HT-29 (cell line): ENCODE data around the gene NCLN. TPM values are rescaled to one million over a fixed set of nuclear protein-coding genes. Genes with fewer than 3 reads are reported as not detected.

Source experiments
- DNase-seq: peaks from one replicate; pipeline ENCODE4 v3.0.0-alpha.2; 2015; ENCODE audit warnings: low spot score
- total RNA-seq: library from RNA; depleted of rRNA; stranded (reverse); fragments of >200 nt; shearing (Covaris generic); gene quantifications from 2 replicates; pipeline ENCODE4 v1.2.3, GENCODE V29; 2014; rRNA removed

The NCLN gene, protein sequence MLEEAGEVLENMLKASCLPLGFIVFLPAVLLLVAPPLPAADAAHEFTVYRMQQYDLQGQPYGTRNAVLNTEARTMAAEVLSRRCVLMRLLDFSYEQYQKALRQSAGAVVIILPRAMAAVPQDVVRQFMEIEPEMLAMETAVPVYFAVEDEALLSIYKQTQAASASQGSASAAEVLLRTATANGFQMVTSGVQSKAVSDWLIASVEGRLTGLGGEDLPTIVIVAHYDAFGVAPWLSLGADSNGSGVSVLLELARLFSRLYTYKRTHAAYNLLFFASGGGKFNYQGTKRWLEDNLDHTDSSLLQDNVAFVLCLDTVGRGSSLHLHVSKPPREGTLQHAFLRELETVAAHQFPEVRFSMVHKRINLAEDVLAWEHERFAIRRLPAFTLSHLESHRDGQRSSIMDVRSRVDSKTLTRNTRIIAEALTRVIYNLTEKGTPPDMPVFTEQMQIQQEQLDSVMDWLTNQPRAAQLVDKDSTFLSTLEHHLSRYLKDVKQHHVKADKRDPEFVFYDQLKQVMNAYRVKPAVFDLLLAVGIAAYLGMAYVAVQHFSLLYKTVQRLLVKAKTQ
- 95.3 and 104 TPM in 2 replicates for total RNA-seq

DNA sequence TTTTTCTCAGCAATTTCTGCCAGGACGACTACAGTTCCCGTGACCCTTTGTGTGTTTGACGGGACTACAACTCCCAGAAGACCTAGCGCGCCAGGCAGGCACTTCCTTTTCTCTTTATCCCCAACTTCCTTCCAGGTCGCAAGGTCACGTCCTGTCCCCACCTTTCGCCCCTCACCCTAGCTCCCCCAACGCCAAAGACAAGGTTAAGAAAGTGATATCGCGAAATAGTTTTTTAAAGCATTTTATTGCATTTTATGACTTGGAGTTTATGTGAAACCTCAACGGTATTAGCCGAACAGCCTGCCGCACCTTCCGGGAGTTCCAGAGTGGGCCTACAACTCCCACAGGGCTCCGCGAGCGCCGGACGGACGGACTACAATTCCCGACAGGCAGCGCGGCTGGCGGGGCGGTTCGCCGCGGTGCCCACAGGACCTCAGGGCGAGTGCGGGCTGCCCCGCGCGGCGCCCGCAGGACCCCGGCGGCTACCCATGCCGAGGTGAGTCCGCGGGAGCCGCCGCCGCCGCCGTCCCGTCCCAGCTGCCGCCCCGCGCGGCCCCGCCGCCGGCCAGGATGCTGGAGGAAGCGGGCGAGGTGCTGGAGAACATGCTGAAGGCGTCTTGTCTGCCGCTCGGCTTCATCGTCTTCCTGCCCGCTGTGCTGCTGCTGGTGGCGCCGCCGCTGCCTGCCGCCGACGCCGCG, at the start of gene NCLN:
Gene NCLN (plus strand): TSS at position 470 of the 699 bp plus-strand sequence. CDS start 101 bp downstream, at position 571.
- peak; percentile 90 for DNase-seq

DNA sequence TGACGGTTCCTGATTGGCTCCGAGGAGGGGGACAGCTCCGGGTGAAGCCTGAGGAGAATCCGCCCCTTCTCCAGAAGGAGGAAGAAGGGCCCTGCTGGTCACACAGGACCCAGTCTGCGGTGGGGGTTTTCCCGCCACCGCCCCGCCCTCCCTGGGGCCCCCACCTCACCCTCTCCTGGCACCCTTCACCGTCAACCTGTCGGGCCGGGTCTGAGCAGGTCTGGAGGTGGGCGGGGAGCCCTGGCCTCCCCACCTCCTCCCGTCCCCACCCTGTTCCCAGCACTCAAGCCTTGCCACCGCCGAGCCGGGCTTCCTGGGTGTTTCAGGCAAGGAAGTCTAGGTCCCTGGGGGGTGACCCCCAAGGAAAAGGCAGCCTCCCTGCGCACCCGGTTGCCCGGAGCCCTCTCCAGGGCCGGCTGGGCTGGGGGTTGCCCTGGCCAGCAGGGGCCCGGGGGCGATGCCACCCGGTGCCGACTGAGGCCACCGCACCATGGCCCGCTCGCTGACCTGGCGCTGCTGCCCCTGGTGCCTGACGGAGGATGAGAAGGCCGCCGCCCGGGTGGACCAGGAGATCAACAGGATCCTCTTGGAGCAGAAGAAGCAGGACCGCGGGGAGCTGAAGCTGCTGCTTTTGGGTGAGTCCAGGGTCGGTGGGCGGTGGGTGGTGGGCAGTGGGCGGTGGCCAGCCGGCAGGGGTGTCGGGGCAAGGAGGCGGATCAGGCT, 49.6 kb upstream of the NCLN start, which contains the start of gene GNA15:
Gene GNA15 (plus strand): TSS at position 73 of the 723 bp plus-strand sequence. CDS start 418 bp downstream, at position 491.
- DNase-seq, result peak; percentile 38

GRCh38 chr19:3136684-3137055, 49.1 kb upstream of the NCLN start:
- peak; percentile 12 for DNase-seq

- DNase-seq, result no peak
Measured at GRCh38 chr19:3137119-3137518, 48.6 kb upstream of the NCLN start.

GRCh38 chr19:3138268-3138667, 47.5 kb upstream of the NCLN start:
- no peak for DNase-seq

GRCh38 chr19:3140667-3141038, 45.1 kb upstream of the NCLN start:
- DNase-seq, result no peak

- DNase-seq, result peak; percentile 32
Measured at GRCh38 chr19:3142292-3142670, 43.4 kb upstream of the NCLN start.

DNA sequence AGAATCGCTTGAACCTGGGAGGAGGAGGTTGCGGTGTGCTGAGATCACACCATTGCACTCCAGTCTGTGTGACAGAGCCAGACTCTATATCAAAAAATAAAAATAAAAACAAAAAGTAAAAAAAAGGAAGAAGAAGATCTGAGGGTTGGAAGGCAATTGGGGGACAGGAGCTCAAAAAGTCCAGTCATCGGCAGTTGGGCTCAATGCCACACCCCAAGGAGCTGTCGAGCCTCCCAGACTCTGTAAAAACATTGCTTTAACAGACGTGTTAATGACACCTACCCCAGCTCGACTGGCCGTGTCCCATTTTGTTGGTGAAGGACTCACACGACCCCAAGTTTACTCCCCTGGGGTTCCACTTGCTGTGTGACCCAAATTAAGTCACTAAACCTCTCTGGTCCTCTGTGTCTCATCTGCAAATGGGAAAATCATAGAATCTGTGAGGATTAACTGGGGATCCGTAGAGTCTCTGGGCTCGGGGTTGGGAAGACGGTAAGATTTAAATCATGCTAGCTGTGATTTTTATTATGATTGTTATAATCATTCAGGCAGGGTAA, 42.9 kb upstream of the NCLN start:
- DNase-seq, result no peak

- no peak for DNase-seq
Measured at GRCh38 chr19:3145909-3146676, 39.6 kb upstream of the NCLN start.

DNA sequence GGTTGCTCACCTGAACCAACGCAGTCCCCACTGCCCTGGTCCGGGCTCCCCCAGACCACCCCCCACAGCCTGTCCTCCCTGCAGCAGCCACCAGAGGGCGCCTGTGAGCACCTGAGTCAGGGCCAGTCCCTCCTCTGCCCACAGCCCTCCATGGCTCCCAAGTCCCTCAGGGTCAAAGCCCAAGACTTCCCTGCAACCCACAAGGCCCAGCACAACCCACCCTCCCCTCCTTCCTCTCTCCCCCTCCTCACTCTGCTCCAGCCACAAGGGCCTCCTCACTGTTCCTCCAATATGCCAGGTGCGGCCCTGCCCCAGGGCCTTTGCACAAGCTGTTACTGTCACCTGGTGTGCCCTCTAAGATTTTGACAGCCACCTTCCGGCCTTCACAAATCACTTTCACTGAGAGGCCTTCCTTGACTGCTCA, 39.0 kb upstream of the NCLN start:
- DNase-seq, result no peak

DNA sequence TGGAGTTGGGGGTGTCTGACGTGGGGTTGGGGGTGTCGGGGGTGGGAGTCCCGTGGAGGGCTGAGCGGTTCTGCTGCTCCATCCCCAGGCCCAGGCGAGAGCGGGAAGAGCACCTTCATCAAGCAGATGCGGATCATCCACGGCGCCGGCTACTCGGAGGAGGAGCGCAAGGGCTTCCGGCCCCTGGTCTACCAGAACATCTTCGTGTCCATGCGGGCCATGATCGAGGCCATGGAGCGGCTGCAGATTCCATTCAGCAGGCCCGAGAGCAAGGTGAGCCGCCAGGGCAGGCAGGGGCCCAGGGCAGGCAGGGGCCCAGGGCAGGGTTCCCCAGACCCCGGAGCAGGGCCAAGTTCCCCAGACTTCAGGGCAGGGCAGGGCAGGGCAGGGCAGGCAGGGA, 37.2 kb upstream of the NCLN start:
- DNase-seq, result no peak

GRCh38 chr19:3149089-3149488, 36.6 kb upstream of the NCLN start:
- DNase-seq, result no peak

DNA sequence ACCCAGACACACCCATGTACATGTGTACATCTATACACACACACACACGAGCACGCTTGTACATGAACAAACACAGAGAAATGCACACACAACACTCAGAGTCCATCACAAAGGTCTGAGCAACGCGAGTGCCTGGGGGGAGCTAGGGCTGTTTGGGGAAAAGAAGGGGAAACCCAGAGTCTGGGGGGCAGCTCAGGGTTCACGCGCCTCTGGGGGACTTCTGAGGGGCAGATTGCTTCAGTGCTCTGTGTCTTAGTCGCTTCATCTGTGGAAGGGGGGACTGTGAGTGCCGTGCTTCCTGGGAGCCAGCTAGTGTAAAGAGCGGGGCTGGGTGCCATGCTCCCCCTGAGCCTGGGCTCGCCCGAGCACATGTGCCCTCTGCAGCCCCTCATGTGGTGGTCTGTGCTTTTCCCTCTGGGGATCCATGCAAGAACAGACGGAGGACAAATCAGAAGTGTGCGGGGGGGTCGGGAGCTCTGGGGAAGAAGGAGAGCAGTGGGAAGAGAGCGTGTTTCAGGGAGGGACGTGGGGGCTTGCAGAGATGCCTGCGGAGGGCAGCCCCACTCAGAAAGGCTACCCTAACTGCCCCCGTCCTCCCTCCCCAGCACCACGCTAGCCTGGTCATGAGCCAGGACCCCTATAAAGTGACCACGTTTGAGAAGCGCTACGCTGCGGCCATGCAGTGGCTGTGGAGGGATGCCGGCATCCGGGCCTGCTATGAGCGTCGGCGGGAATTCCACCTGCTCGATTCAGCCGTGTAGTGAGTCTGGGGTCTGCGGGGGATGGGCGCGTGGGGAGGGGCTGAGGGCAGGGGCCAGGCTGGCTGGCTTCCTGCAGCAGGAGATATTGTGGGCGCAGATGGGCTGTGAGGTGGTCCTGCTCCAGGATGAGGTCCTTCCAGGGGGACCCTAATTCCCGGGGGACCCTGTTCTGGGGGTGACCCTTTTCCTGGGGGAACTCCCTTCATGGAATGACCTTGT, 35.9 kb upstream of the NCLN start:
- no peak for DNase-seq

DNA sequence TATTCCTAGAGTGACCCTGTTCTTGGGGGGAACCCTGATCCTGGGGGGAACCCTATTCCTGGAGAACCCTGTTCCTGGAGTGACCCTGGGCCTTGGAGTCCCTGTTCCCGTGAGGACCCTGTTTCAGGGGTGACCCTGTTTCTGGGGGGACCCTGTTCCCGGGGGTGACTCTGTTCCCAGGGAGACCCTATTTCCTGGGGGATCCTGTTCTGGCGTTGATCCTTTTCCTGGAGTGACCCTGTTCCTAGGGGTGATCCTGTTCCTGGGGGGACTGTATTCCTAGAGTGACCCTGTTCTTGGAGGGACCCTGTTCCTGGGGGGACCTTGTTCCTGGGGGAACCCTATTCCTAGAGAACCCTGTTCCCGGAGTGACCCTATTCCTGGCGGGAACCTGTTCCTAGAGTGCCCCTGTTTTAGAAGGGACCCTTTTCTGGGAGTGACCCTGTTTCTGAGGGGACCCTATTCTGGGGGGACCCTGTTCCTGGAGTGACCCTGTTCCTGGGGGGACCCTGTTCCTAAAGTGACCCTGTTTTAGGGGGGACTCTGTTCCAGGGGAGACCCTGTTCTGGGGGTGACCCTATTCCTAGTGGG, 34.9 kb upstream of the NCLN start:
- DNase-seq, result no peak

DNA sequence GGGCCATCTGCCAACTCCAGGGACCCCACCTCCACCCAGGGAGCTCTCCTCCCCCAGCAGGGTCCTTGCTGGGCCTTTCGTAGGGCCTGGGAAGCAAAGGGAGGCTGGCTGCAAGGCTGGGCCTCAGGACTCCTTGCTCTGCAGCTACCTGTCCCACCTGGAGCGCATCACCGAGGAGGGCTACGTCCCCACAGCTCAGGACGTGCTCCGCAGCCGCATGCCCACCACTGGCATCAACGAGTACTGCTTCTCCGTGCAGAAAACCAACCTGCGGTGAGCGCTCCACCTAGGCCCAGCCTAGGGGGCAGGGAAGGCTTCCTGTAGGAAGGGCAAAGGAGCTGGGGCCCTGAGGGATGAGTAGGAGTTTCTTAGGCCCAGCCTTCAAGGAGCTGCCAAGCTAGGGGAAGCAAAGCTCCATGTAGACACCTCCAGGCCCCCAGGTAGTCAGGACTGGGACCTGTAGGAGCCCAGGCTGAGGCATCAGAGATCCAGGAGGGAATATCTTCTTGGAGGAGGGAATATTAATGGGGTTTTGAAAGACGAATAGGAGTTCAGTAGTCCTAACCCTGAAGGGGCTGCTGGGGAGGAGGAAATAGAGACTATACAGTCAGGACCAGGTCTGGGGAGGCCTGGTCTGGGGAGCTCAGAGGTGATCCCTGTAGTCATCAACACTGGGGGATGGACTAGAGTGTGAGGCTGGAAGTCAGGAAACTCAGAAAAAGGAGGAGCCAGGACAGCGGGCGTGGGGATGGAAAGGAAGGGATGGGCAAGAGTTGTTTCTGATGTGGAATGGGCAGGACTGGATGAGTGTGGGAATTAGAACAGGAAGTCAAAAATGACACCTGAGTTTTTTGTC, 33.9 kb upstream of the NCLN start:
- no peak for DNase-seq

- no peak for DNase-seq
Measured at GRCh38 chr19:3152419-3152780, 33.3 kb upstream of the NCLN start.

DNA sequence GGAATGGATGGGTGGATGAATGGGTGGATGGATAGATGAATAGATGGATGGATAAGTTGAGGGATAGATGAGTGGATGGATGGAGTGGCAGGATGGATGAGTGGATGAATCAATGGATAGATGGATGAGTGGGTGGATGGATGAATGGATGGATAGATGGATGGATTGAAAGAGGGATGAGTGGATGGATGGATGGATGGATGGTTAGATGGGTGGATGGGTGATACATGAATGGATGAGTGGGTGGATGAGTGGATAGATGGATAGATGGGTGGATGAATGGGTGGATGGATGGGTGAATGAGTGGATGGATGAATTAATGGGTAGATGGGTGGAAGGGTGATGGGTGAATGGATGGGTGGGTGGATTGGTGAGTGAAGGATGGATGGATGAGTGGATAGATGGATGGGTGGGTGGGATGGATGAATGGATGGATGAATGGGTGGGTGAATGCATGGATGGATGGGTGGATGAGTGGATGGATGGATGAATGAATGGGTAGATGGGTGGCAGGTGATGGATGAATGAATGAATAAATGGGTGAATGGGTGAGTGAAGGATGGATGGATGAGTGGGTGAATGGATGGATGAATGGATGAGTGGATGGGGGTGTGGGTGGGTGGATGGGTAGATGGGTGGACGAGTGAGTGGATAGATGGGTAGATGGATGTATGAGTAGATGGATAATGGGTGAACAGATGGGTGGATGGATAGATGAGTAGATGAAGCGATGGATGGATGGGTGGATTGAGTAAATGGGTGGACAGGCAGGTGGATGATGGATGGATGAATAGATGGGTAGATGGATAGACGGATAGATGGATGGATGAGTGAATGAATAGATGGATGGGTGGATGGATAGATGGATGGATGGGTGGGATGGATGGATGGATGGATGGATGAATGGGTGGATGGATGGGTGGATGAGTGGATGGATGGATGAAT, 32.2 kb upstream of the NCLN start:
- DNase-seq, result no peak
